Spleen (tissue), 11 donors: ENCODE measurements around the gene POU2AF3. TPM values are rescaled to one million over a fixed set of nuclear protein-coding genes. Genes with fewer than 3 reads are reported as not detected.
"Not testable (repeated sequence)": the region's sequence is repeated elsewhere in the genome, so short reads cannot be mapped to it uniquely, and the experiment has no call there.

Experiments used
- DNase-seq: peaks from one replicate; pipeline ENCODE4 v3.0.0-alpha.2; 2020
- H3K27ac ChIP-seq, 8 donors: fragments of 200-600 bp; sonication (generic) in 7 of 8; 1 replicate in 4 of 8; 2 replicates in 4 of 8; pipeline versions ENCODE4 v1.5.0 to v1.8.0; 2016 to 2021; ENCODE audit warnings: inconsistent platforms in 4 of 8, mild to moderate bottlenecking in 4 of 8, moderate library complexity in 1 of 8
- H3K27me3 ChIP-seq, 7 donors: fragments of 200-600 bp; sonication (generic) in 6 of 7; replicated peaks in 1 of 7; 1 replicate in 4 of 7; 2 replicates in 3 of 7; pipeline versions ENCODE4 v1.5.0 to v1.8.0; 2016 to 2021; ENCODE audit warnings: inconsistent platforms in 3 of 7, mild to moderate bottlenecking in 1 of 7
- H3K36me3 ChIP-seq, 6 donors: fragments of 200-600 bp; sonication (generic) in 5 of 6; 1 replicate in 4 of 6; 2 replicates in 2 of 6; pipeline versions ENCODE4 v1.5.0 to v1.8.0; 2016 to 2021; ENCODE audit warnings: inconsistent platforms in 2 of 6
- H3K4me1 ChIP-seq, 6 donors: fragments of 200-600 bp; sonication (generic) in 5 of 6; 1 replicate in 3 of 6; 2 replicates in 3 of 6; pipeline versions ENCODE4 v1.5.0 to v1.8.0; 2016 to 2021; ENCODE audit warnings: inconsistent platforms in 3 of 6
- H3K4me3 ChIP-seq, 8 donors: fragments of 200-600 bp; sonication (generic) in 7 of 8; 1 replicate in 4 of 8; 2 replicates in 4 of 8; pipeline versions ENCODE4 v1.5.0 to v1.8.0; 2016 to 2021; ENCODE audit warnings: inconsistent platforms in 4 of 8, mild to moderate bottlenecking in 4 of 8, moderate library complexity in 2 of 8
- H3K9me3 ChIP-seq, 8 donors: fragments of 200-600 bp; sonication (generic) in 7 of 8; 1 replicate in 4 of 8; 2 replicates in 4 of 8; pipeline versions ENCODE4 v1.5.0 to v1.8.0; 2016 to 2021; ENCODE audit warnings: inconsistent platforms in 4 of 8
- POLR2A ChIP-seq, 3 donors: fragments of 450-650 bp; IDR thresholded peaks; one replicate each; pipeline ENCODE4 v1.5.1; 2017; ENCODE audit warnings: antibody characterized with exemption in 3 of 3, mild to moderate bottlenecking in 1 of 3
- POLR2AphosphoS5 ChIP-seq, 3 donors: sonication (generic); formaldehyde crosslinking; IDR thresholded peaks; one replicate each; pipeline ENCODE4 v1.5.1; 2017; ENCODE audit warnings: antibody characterized with exemption in 3 of 3
- WGBS, 5 donors: extraction: QIAGEN DNeasy Blood & Tissue Kit in 3 of 5; methylation state at CpG; one replicate each; pipeline versions ENCODE4 v1.1.5 to v1.1.7; 2013 to 2018; 5-methylcytosine and 5-hydroxymethylcytosine counted together
- intact Hi-C: fragments of 100-400 bp; cut with DNase I; formaldehyde crosslinking; loops from one replicate; pipeline ENCODE4 v1.15.0; 2023; ENCODE audit warnings: low total_unique reads
- polyA plus RNA-seq, 3 donors: library from polyadenylated mRNA; stranded (reverse); fragments of 200-250 nt; gene quantifications; one replicate each; pipeline ENCODE4 v1.2.1, GENCODE V29; 2013
- total RNA-seq, 7 donors: library from RNA; depleted of rRNA in 3 of 7; stranded (reverse); fragments of >200 nt in 3 of 7; fragmentation: NEBNext Ultra II Directional in 4 of 7; extraction: Animal tissue kit (Norgen Biotek cat#: 25700) in 4 of 7; gene quantifications; one replicate each; pipeline versions ENCODE4 v1.1.0 to v1.2.1, GENCODE V29; 2016 to 2021
- TF ChIP-seq, protein P1 (sequence below), 11 experiments: fragments of 200-600 bp in 7 of 11; fragments of 450-650 bp in 4 of 11; sonication (generic) in 4 of 11; IDR thresholded peaks in 8 of 11; conservative IDR thresholded peaks in 3 of 11; 1 replicate in 7 of 11; 2 replicates in 4 of 11; pipeline versions ENCODE4 v1.4.0 to v1.8.0; 2016 to 2021; ENCODE audit warnings: antibody characterized with exemption in 11 of 11, inconsistent platforms in 4 of 11, mild to moderate bottlenecking in 1 of 11
- donor health status: healthy with polysubstance abuse.
- donor health status: DM: no; HTN: no; CAD: no; lungs with moderate emphysema.
- donor health status: DM: no; HTN: no; CAD: no.
- donor health status: Bipolar disorder and iron deficiency.
- donor health status: healthy.
- donor health status: DM: no; HTN: no; CAD: no.
- donor health status: DM: yes; HTN: yes; CAD: no.

Gene POU2AF3
- total and polyA plus RNA-seq, 10 donors, result 0.30 to 2.0 (median 0.61) TPM; not detected in 3

GRCh38 chr11:111312076-111312475 is 13.7 kb downstream of the POU2AF3 start:
- no peak for TF ChIP-seq POLR2AphosphoS5 (IDR thresholded peaks at IDR 0.05)
- TF ChIP-seq, protein P1, sequence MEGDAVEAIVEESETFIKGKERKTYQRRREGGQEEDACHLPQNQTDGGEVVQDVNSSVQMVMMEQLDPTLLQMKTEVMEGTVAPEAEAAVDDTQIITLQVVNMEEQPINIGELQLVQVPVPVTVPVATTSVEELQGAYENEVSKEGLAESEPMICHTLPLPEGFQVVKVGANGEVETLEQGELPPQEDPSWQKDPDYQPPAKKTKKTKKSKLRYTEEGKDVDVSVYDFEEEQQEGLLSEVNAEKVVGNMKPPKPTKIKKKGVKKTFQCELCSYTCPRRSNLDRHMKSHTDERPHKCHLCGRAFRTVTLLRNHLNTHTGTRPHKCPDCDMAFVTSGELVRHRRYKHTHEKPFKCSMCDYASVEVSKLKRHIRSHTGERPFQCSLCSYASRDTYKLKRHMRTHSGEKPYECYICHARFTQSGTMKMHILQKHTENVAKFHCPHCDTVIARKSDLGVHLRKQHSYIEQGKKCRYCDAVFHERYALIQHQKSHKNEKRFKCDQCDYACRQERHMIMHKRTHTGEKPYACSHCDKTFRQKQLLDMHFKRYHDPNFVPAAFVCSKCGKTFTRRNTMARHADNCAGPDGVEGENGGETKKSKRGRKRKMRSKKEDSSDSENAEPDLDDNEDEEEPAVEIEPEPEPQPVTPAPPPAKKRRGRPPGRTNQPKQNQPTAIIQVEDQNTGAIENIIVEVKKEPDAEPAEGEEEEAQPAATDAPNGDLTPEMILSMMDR (IDR thresholded peaks at IDR 0.05 in 8 of 11, conservative IDR thresholded peaks at IDR 0.05 in 3 of 11), result no peak
- no peak for TF ChIP-seq POLR2A (IDR thresholded peaks at IDR 0.05)
- intact Hi-C loops, result no loop called here
- no peak overlapping the region for H3K4me3 ChIP-seq
- no peaks in the 10 kb centered on the region for H3K4me1 ChIP-seq
- no peaks in the 10 kb centered on the region for H3K36me3 ChIP-seq
- H3K27ac ChIP-seq, result no peak overlapping the region
- no peak for DNase-seq
- no peaks in the 10 kb centered on the region for H3K9me3 ChIP-seq
- H3K27me3 ChIP-seq, result peaks cover 0 to 7% (median 0%) of the 10 kb centered on the region in 7 donors
- 67 to 88% (median 82%) methylated on average over 1 of the region's 1 CpG for WGBS, 5 donors

DNA sequence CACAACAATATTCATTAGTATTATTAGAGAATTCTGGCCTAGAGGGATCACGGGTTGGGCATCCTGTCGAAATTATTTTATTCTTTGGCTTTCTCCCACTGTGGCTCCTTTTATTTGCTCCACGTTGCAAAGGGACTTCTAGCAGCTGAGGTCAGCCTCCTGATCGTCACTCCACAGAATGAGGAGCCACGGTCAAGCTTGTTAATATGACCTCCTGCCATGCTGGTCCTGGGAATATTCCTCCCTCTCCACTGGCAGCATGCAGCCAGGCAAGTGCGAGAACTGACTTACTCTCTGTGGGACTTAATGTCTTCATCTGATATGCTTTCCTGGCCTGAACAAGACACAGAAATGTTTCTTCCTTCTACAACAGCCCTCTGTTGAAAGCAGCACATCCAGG is 20.9 kb downstream of the POU2AF3 start:
- 70 to 89% (median 78%) methylated on average over 6 of the region's 6 CpGs for WGBS, 5 donors

GRCh38 chr11:111320199-111320598 is 21.9 kb downstream of the POU2AF3 start:
- intact Hi-C loops, H3K4me3 ChIP-seq, H3K36me3 ChIP-seq, H3K27me3 ChIP-seq, H3K27ac ChIP-seq, DNase-seq, H3K4me1 ChIP-seq, H3K9me3 ChIP-seq: not testable (repeated sequence)
- 79 to 85% (median 83%) methylated on average over 6 of the region's 6 CpGs for WGBS, 5 donors

More for the DNA sequence above, 20.9 kb downstream of the POU2AF3 start:
- no peak for DNase-seq
- H3K4me3 ChIP-seq, result no peak overlapping the region
- no peaks in the 10 kb centered on the region for H3K36me3 ChIP-seq
- no peaks in the 10 kb centered on the region for H3K4me1 ChIP-seq
- H3K9me3 ChIP-seq, result no peaks in the 10 kb centered on the region
- TF ChIP-seq POLR2A (IDR thresholded peaks at IDR 0.05) (no peak), POLR2AphosphoS5 (IDR thresholded peaks at IDR 0.05) (no peak)
- TF ChIP-seq, protein P1 (IDR thresholded peaks at IDR 0.05 in 8 of 11, conservative IDR thresholded peaks at IDR 0.05 in 3 of 11), result no peak
- no peak overlapping the region for H3K27ac ChIP-seq
- H3K27me3 ChIP-seq, result no peaks in the 10 kb centered on the region
- intact Hi-C loops, result no loop called here

- no peaks in the 10 kb centered on the region for H3K36me3 ChIP-seq
- no peaks in the 10 kb centered on the region for H3K4me1 ChIP-seq
- intact Hi-C loops, result no loop called here
- DNase-seq, result no peak
- H3K27ac ChIP-seq, result no peak overlapping the region
- H3K9me3 ChIP-seq, result no peaks in the 10 kb centered on the region
- no peaks in the 10 kb centered on the region for H3K27me3 ChIP-seq
- TF ChIP-seq, protein P1 (IDR thresholded peaks at IDR 0.05 in 8 of 11, conservative IDR thresholded peaks at IDR 0.05 in 3 of 11), result no peak
- TF ChIP-seq POLR2AphosphoS5 (IDR thresholded peaks at IDR 0.05) (no peak), POLR2A (IDR thresholded peaks at IDR 0.05) (no peak)
- WGBS, 5 donors, result 85 to 93% (median 89%) methylated on average over 5 of the region's 5 CpGs
- no peak overlapping the region for H3K4me3 ChIP-seq
Observed at GRCh38 chr11:111320728-111321568, 22.6 kb downstream of the POU2AF3 start.
